GM19452 (cell line): ENCODE measurements around the gene ACAD9.

Experiments
- ATAC-seq: cut with Tn5 transposase; IDR thresholded peaks from one replicate; pipeline ENCODE4 v1.9.1; 2021; ENCODE audit not compliant: unreplicated experiment

Gene ACAD9

DNA sequence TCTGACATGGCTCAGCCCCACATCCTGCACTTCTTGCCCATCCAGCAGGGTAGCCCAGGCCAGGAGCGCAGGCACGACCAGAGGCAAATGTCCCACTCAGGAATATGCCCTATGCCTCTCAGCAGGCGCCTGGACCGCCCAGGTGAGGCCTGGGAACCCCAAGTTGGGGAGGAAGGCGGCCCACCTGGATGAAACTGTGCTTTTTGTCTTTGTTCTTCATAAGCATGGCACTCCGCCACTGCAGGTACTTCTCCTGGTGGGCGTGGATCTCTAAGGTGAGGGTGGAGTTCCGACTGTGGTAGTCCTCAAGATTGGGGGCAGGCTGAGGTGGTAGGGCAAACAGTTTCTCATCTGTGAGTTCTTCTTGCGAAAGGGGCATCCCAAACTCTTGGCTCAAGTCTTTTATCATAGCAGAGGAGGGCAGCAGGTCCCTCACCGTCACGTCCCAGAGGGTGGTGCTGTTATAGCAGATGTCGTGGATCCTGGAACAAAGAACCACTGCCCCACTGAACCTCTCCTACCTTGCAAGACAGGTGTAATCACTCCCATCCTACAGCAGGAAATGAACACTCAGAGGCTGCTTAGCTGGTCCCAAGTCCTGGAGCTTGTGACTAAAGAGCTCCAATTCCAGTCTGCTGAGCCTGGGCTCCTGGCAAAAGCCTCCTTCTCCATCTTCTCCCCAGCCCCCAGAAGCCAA lies 53.2 kb downstream of the ACAD9 start:
- ATAC-seq = no peak

- no peak for ATAC-seq
Measured at GRCh38 chr3:128933213-128933921, 53.9 kb downstream of the ACAD9 start.

DNA sequence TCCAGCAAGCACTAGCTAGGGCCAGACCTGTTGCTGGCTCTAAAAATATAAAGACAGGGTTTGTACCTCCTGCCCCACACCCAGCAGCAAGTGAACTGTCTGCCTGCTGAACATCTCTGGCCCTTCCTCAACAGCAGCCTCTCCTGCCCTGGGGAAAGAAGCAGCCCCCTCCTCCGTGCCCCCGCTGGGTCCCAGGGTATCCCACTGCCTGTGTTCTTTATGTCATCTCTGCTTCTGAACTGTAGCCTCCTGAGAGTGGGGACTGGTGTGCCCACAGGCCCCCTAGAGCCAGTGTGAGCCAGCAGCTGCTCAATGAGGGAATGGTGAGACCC lies 54.5 kb downstream of the ACAD9 start:
- ATAC-seq = no peak

DNA sequence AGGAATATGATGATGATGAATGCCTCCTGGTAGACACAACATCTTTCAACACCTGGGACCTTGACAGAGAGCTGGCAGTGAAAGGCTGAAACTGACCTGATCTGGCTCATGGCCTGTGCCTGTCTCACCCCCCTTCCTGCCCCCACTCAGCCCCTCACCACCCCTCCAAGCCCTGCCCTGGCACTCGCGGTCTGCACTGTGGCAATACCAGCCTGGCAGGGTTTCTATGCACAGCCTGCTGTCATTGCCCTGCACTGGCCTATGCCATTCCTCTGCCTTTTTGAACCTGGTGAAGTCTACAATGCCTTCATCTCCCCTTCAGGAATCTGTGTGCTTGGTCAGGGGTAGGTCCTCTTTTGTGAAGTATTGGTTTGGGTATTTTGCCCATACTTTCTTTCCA lies 56.5 kb downstream of the ACAD9 start:
- ATAC-seq = no peak

DNA sequence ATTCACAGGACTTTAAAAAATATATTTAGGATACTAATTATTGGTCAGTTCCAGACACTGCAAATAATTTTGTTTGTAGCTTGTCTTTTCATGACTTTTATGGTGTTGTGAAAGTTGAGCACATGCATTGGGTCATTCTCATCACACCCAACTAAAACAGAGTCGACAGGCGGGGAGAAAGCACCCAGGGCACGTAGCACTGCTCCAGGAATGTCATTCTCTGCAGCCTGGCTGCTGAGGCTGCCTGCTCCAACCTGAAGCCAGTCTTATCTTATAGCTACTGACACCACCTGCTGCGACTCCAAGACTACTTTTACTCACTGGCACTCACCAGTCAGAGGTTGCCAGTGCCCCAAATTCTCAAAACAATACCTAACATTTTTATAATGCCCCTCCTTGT lies 56.9 kb downstream of the ACAD9 start:
- no peak for ATAC-seq

DNA sequence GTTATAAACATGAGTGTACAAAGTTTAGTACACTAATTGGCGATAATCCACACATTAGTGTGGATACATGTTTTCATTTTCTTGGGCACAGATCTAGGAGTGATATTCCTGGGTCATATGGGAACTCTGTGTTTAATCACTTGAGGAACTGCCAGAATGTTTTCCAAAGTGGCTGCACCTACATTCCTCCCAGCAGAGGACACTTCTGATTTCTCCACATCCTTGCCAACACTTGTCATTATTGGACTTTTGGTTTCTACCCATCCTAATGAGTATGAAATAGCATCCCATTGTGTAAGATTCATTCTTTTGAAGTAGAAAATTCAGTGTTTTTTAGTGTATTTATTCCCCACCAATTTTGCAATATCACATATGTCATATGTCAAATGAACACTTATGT lies 60.8 kb downstream of the ACAD9 start:
- ATAC-seq = no peak

GRCh38 chr3:128942161-128942952 lies 62.9 kb downstream of the ACAD9 start:
- no peak for ATAC-seq

GRCh38 chr3:128945041-128945877 lies 65.8 kb downstream of the ACAD9 start:
- no peak for ATAC-seq

DNA sequence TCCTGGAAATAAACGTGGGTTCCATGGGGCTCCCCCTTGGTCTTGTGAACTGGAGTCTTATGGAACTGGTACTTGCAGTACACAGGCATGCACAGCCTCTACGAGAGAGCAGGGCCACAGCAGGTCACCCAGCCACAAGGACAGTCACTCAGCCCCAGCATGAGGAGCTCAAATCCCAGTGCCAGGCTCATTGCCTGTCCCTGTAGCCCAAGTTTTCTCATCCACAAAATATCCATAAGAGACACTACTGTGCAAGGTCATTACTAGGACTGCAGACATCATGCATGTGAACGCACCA lies 66.4 kb downstream of the ACAD9 start:
- ATAC-seq = no peak

DNA sequence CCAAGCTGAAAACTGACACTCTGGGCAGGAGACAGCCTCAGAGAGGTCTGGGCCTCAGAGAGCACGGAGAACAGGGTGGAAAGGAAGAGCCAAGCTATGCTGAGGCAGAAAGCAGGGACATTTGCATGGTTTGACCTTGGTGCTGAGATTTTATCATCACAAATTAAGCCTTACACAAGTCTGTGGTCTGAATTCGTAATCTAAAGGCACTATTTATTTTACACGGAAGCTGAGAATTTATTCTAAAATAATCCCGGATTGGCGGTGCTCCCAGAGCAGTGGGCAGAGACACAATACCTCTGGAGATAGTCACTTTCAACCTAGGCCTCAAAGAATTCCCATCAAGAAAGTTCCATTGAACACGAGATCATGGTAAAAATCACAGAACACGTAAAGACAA lies 67.0 kb downstream of the ACAD9 start:
- ATAC-seq = no peak

DNA sequence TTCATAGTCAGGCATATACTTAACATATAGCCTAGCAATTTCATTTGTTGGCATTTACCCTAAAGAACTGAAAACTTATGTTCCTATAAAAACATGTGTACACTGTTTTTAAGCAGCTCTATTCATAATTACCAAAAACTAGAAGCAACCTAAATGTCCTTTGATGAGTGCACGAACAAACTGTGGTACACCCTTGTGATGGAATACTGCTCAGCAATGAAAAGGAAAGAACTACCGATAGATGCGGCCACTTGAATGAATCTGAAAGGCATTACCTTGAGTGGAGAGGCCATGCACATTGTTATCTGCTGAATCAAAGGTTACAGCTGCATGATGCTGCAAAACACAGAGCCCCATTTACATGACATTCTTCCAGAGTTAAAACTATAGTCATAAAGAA lies 69.7 kb downstream of the ACAD9 start:
- ATAC-seq = no peak

DNA sequence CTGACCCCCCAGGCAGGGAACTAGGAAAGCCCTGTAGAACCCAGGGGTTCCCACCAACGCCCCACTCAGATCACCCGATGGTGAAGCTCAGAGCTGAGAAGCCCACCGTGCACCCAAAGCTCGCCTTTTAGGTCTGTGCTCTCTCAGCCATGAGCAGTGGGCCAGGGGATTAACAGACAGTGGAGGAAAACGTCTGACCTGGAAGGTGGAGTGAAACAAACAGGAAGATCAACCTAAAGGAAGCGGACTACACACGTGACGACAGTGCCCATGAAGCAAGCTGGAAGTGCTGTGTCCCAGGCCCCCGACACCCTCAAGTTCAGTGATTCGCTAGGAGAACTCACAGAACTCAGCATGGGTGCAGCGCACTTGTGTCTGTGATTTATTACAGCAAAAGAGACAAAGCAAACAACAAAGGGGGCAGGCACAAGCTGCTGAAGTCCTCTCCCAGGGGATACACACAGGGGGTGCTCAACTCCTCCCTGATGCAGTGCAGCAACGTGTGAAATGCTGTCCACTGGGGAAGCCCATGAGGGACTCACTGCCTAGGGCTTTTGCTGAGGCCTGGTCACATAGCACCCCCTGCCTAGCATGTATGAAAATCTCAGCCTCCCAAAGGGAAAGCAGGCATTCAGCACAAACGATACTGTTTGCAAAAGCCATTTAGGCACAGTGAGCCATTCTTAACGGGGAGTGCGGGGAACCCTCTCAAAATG lies 71.0 kb downstream of the ACAD9 start:
- no peak for ATAC-seq

- no peak for ATAC-seq
Measured at GRCh38 chr3:128956440-128956839, 77.0 kb downstream of the ACAD9 start.
